ENCODE results near the gene AIM2.

DNA sequence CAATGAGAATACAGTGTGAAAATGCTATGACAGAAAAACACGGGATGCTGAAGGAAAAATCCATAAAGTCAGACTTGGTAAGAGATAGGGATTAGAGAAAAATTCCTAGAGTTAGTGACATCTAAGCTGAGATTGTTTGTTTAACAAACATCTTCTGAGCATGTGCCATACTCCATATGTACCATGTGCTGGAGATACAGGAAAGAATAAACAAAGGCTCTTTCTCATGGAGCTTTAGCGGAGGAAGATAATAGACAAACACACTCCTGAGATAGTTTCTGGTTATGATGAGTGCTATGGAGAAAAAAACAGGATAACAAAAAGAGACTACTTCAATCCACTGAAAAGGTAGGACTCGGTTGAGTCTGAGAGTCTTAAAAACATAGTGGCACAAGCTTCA, 22.0 kb upstream of the AIM2 start:
- no peak for TF ChIP-seq GABPA (IDR thresholded peaks at IDR 0.05; ENCODE audit: low read depth)
- TF ChIP-seq POLR2AphosphoS2 (IDR thresholded peaks at IDR 0.05; ENCODE audit: low read depth, low read length) = no peak
- no peak for TF ChIP-seq SIX5 (IDR thresholded peaks at IDR 0.05; ENCODE audit: low read depth, low read length, severe bottlenecking)
- no peak for TF ChIP-seq RAD21 (IDR thresholded peaks at IDR 0.05; ENCODE audit: insufficient read depth, low read depth, low read length)
- TF ChIP-seq SMC3 (IDR thresholded peaks at IDR 0.05; ENCODE audit: borderline replicate concordance, low read length) = no peak
- TF ChIP-seq NR2C2 (IDR thresholded peaks at IDR 0.05; ENCODE audit: borderline replicate concordance, control insufficient read depth, insufficient read length, low read depth) = no peak
- TF ChIP-seq, protein P1, sequence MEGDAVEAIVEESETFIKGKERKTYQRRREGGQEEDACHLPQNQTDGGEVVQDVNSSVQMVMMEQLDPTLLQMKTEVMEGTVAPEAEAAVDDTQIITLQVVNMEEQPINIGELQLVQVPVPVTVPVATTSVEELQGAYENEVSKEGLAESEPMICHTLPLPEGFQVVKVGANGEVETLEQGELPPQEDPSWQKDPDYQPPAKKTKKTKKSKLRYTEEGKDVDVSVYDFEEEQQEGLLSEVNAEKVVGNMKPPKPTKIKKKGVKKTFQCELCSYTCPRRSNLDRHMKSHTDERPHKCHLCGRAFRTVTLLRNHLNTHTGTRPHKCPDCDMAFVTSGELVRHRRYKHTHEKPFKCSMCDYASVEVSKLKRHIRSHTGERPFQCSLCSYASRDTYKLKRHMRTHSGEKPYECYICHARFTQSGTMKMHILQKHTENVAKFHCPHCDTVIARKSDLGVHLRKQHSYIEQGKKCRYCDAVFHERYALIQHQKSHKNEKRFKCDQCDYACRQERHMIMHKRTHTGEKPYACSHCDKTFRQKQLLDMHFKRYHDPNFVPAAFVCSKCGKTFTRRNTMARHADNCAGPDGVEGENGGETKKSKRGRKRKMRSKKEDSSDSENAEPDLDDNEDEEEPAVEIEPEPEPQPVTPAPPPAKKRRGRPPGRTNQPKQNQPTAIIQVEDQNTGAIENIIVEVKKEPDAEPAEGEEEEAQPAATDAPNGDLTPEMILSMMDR (IDR thresholded peaks at IDR 0.05 in 2 of 3, conservative IDR thresholded peaks at IDR 0.05 in 1 of 3; ENCODE audit: control insufficient read depth in 2 of 3, extremely low read depth in 1 of 3, insufficient read depth in 1 of 3, low read depth in 3 of 3, low read length in 3 of 3) = no peak
- no peak for TF ChIP-seq RELA (IDR thresholded peaks at IDR 0.05; ENCODE audit: borderline replicate concordance, partially characterized antibody)
- no peak for TF ChIP-seq RUNX3 (IDR thresholded peaks at IDR 0.05; ENCODE audit: low read length)

All from GM12878 (cell line).